ENCODE results near the gene ITGAE. TPM values are rescaled to one million over a fixed set of nuclear protein-coding genes. Genes with fewer than 3 reads are reported as not detected.

The ITGAE gene
- total RNA-seq, 4 donors from 2014 or later: 5.7 to 40.5 (median 26.9) TPM

- peaks cover 0 to 12% (median 7%) of the 10 kb centered on the region in 3 donors for H3K4me1 ChIP-seq
- DNase-seq: no peak
- intact Hi-C loops (cut with DNase I): no loop called here
- WGBS, 2 donors: 77 to 87% methylated on average over 4 to 6 of the region's 6 CpGs
- no peaks in the 10 kb centered on the region for H3K36me3 ChIP-seq
- peaks cover 0 to 7% (median 5%) of the 10 kb centered on the region in 3 donors for H3K9me3 ChIP-seq
- H3K27me3 ChIP-seq: peaks cover 0 to 7% (median 0%) of the 10 kb centered on the region in 4 donors
- no peak for TF ChIP-seq POLR2A (IDR thresholded peaks at IDR 0.05)
- TF ChIP-seq CTCF (IDR thresholded peaks at IDR 0.05): no peak
- no peak overlapping the region for H3K4me3 ChIP-seq
- H3K27ac ChIP-seq: no peak overlapping the region
Observed at GRCh38 chr17:3759597-3760216, 41.3 kb downstream of the ITGAE start.

GRCh38 chr17:3755335-3756030 is 45.5 kb downstream of the ITGAE start:
- no peak for TF ChIP-seq CTCF (IDR thresholded peaks at IDR 0.05)
- no peak for TF ChIP-seq POLR2A (IDR thresholded peaks at IDR 0.05)
- H3K9me3 ChIP-seq: peaks cover 0 to 7% (median 5%) of the 10 kb centered on the region in 3 donors
- peaks cover 0 to 17% (median 14%) of the 10 kb centered on the region in 3 donors for H3K4me1 ChIP-seq
- intact Hi-C loops (cut with DNase I): no loop called here
- H3K27ac ChIP-seq: peak overlapping the region; percentile 75 to 92 (median 84)
- peak overlapping the region; percentile 38 to 68 (median 58) for H3K4me3 ChIP-seq
- 40 to 54% methylated on average over 8 to 9 of the region's 20 CpGs for WGBS, 2 donors
- no peaks in the 10 kb centered on the region for H3K36me3 ChIP-seq
- DNase-seq: no peak
- H3K27me3 ChIP-seq: peaks cover 0 to 31% (median 0%) of the 10 kb centered on the region in 4 donors

- H3K9me3 ChIP-seq: peaks cover 0 to 5% (median 3%) of the 10 kb centered on the region in 3 donors
- 19 to 49% methylated on average over 5 to 8 of the region's 56 CpGs for WGBS, 2 donors
- H3K27ac ChIP-seq: peak overlapping the region; percentile 75 to 92 (median 84)
- H3K4me3 ChIP-seq: peak overlapping the region; percentile 38 to 68 (median 58)
- intact Hi-C loops (cut with DNase I): no loop called here
- TF ChIP-seq POLR2A (IDR thresholded peaks at IDR 0.05): peak in 1 of 4 donors; percentile 66
- no peak for TF ChIP-seq CTCF (IDR thresholded peaks at IDR 0.05)
- H3K4me1 ChIP-seq: peaks cover 0 to 17% (median 14%) of the 10 kb centered on the region in 3 donors
- H3K36me3 ChIP-seq: no peaks in the 10 kb centered on the region
- peaks cover 0 to 36% (median 0%) of the 10 kb centered on the region in 4 donors for H3K27me3 ChIP-seq
- DNase-seq: no peak
Observed at GRCh38 chr17:3754458-3755334, 46.3 kb downstream of the ITGAE start.

GRCh38 chr17:3754066-3754457 is 46.9 kb downstream of the ITGAE start:
- H3K36me3 ChIP-seq: no peaks in the 10 kb centered on the region
- peak overlapping the region in 2 of 4 donors; percentile 50 to 87 for H3K27ac ChIP-seq
- intact Hi-C loops (cut with DNase I): no loop called here
- H3K27me3 ChIP-seq: peaks cover 0 to 36% (median 0%) of the 10 kb centered on the region in 4 donors
- whole genome bisulfite sequencing, 2 donors: 75 to 76% methylated on average over 17 to 18 of the region's 18 CpGs
- no peak for DNase-seq
- H3K4me3 ChIP-seq: peak overlapping the region in 1 of 4 donors; percentile 68
- H3K9me3 ChIP-seq: no peaks in the 10 kb centered on the region
- TF ChIP-seq CTCF (IDR thresholded peaks at IDR 0.05): no peak
- TF ChIP-seq POLR2A (IDR thresholded peaks at IDR 0.05): no peak
- peaks cover 0 to 17% (median 14%) of the 10 kb centered on the region in 3 donors for H3K4me1 ChIP-seq
